GM23248 (cell line): ENCODE data around the gene ADGB.

ENCODE experiments used
- EZH2 ChIP-seq: fragments of 200-600 bp; sonication (generic); IDR thresholded peaks from 2 replicates; pipeline ENCODE4 v1.6.1; 2018; ENCODE audit warnings: antibody characterized with exemption, mild to moderate bottlenecking; ENCODE audit not compliant: insufficient read depth, poor library complexity, severe bottlenecking
- EZH2phosphoT487 ChIP-seq: fragments of 200-600 bp; sonication (generic); IDR thresholded peaks from 2 replicates; pipeline ENCODE4 v1.6.1; 2018; ENCODE audit warnings: antibody characterized with exemption, moderate library complexity, mild to moderate bottlenecking, low read depth; ENCODE audit not compliant: insufficient read depth

DNA sequence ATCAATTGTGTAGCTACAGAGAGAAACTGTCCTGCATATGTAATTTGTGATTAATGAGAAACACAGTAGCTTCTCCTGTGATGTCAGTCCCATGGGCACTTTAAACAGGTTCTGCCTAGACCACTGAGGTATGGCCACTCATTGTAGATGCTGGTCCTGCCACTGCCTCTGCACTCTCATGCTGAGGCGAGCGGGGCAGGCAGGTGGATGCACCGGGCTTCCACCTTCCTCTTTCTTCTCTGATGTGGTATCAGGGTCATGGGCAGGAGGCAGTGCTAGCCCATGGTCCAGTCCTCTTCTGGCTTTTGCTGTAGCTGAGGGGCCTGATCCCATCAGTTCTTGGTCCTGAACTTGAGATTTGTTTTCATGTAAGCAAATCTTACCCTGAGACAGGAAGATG is 58.7 kb downstream of the ADGB start:
- TF ChIP-seq EZH2 = no peak
- TF ChIP-seq EZH2phosphoT487 = no peak
